ENCODE measurements around the gene SLC22A15.
"Not testable (repeated sequence)": the region's sequence is repeated elsewhere in the genome, so short reads cannot be mapped to it uniquely, and the experiment has no call there.

Gene SLC22A15

GRCh38 chr1:115976062-115976920 is at the start of gene SLC22A15:
TSS of gene SLC22A15 (plus strand) at chr1:115976513. CDS start at chr1:115976628, 115 bp downstream.
- peak; percentile 9 for DNase-seq (ENCODE audit: low read depth)

- DNase-seq (ENCODE audit: low read depth) = no peak
Observed at GRCh38 chr1:115927971-115928370, 48.3 kb upstream of the SLC22A15 start.

GRCh38 chr1:115929881-115930280 is 46.4 kb upstream of the SLC22A15 start:
- DNase-seq (ENCODE audit: low read depth) = no peak

GRCh38 chr1:115933625-115934024 is 42.7 kb upstream of the SLC22A15 start:
- DNase-seq (ENCODE audit: low read depth) = no peak

- DNase-seq (ENCODE audit: low read depth) = no peak
Observed at GRCh38 chr1:115939455-115939854, 36.9 kb upstream of the SLC22A15 start.

- no peak for DNase-seq (ENCODE audit: low read depth)
Observed at GRCh38 chr1:115946116-115946515, 30.2 kb upstream of the SLC22A15 start.

GRCh38 chr1:115949156-115949555 is 27.2 kb upstream of the SLC22A15 start:
- no peak for DNase-seq (ENCODE audit: low read depth)

GRCh38 chr1:115951560-115951959 is 24.8 kb upstream of the SLC22A15 start:
- DNase-seq (ENCODE audit: low read depth) = no peak

GRCh38 chr1:115952547-115952946 is 23.8 kb upstream of the SLC22A15 start:
- DNase-seq (ENCODE audit: low read depth) = no peak

GRCh38 chr1:115953180-115953579 is 23.1 kb upstream of the SLC22A15 start:
- DNase-seq (ENCODE audit: low read depth) = no peak

- no peak for DNase-seq (ENCODE audit: low read depth)
Observed at GRCh38 chr1:115954684-115955083, 21.6 kb upstream of the SLC22A15 start.

GRCh38 chr1:115955228-115955627 is 21.1 kb upstream of the SLC22A15 start:
- no peak for DNase-seq (ENCODE audit: low read depth)

GRCh38 chr1:115958866-115959265 is 17.4 kb upstream of the SLC22A15 start:
- DNase-seq (ENCODE audit: low read depth) = no peak

GRCh38 chr1:115969509-115969908 is 6.8 kb upstream of the SLC22A15 start:
- DNase-seq (ENCODE audit: low read depth) = no peak

GRCh38 chr1:115971778-115972177 is 4.5 kb upstream of the SLC22A15 start:
- not testable (repeated sequence) for DNase-seq (ENCODE audit: low read depth)

GRCh38 chr1:115973154-115973553 is 3.2 kb upstream of the SLC22A15 start:
- no peak for DNase-seq (ENCODE audit: low read depth)

- DNase-seq (ENCODE audit: low read depth) = no peak
Observed at GRCh38 chr1:115975569-115976061, 698 bp upstream of the SLC22A15 start.

GRCh38 chr1:115976921-115977498 is 697 bp downstream of the SLC22A15 start:
- no peak for DNase-seq (ENCODE audit: low read depth)

- no peak for DNase-seq (ENCODE audit: low read depth)
Observed at GRCh38 chr1:115977499-115978258, 1.4 kb downstream of the SLC22A15 start.

GRCh38 chr1:115978292-115978941 is 2.1 kb downstream of the SLC22A15 start:
- no peak for DNase-seq (ENCODE audit: low read depth)

GRCh38 chr1:115980156-115980555 is 3.8 kb downstream of the SLC22A15 start:
- DNase-seq (ENCODE audit: low read depth) = no peak
